Testis (tissue), 2 donors: ENCODE measurements around the gene PEX12.

Source experiments
- CTCF ChIP-seq, 3 experiments: fragments of 450-650 bp in 2 of 3; fragments of 200-600 bp in 1 of 3; sonication (generic) in 1 of 3; IDR thresholded peaks; one replicate each; pipeline ENCODE4 v1.5.1; 2016 to 2019; ENCODE audit warnings: antibody characterized with exemption in 3 of 3, mild to moderate bottlenecking in 2 of 3, moderate library complexity in 1 of 3
- POLR2A ChIP-seq: fragments of 450-650 bp; IDR thresholded peaks from one replicate; pipeline ENCODE4 v1.6.1; 2017; ENCODE audit warnings: antibody characterized with exemption, mild to moderate bottlenecking, moderate library complexity

- no peak for TF ChIP-seq CTCF (IDR thresholded peaks at IDR 0.05)
- TF ChIP-seq POLR2A, result no peak
Observed at GRCh38 chr17:35555691-35556090, 22.7 kb downstream of the PEX12 start.
